T-helper 1 cell treated with Interleukin-12 subunit alpha and Interleukin-12 subunit beta and Interleukin-4 antibody, amounts not matched to agents 30 μg/mL and 1 μg/mL, for 36 hours (primary cell): ENCODE results near the gene ORC5.
A peak's percentile ranks its signal among the peaks of the same experiment; 100 is the strongest.
"Not testable (repeated sequence)": the region's sequence is repeated elsewhere in the genome, so short reads cannot be mapped to it uniquely, and the experiment has no call there.

ENCODE experiments used
- H3K27ac Mint-ChIP-seq: one replicate; pipeline ENCODE4 v1.8.0; 2021; ENCODE audit warnings: mild to moderate bottlenecking, mixed read lengths
- H3K27me3 Mint-ChIP-seq: one replicate; pipeline ENCODE4 v1.8.0; 2021; ENCODE audit warnings: low read depth, mixed read lengths
- H3K36me3 Mint-ChIP-seq: one replicate; pipeline ENCODE4 v1.8.0; 2021; ENCODE audit warnings: low read depth, mixed read lengths
- H3K4me1 Mint-ChIP-seq: one replicate; pipeline ENCODE4 v1.8.0; 2021; ENCODE audit warnings: low read depth, mixed read lengths
- H3K4me3 Mint-ChIP-seq: one replicate; pipeline ENCODE4 v1.8.0; 2021; ENCODE audit warnings: mild to moderate bottlenecking, moderate library complexity, mixed read lengths
- H3K9me3 Mint-ChIP-seq: one replicate; pipeline ENCODE4 v1.8.0; 2021; ENCODE audit warnings: mixed read lengths

Gene ORC5

DNA sequence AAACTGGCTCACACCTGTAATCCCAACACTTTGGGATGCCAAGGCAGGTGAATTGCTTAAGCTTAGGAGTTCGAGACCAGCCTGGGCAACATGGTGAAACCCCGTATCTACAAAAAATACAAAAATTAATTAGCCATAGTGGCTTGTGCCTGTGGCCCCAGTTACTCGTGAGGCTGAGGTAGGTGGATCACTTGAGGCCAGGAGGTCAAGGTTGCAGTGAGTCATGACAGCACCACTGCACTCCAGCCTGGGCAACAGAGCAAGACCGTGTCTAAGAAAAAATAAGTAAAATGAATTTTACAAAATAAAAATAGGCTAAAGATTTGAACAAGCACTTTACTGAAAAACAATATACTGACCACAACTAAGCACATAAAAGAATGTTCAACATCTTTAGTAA, 9.8 kb upstream of the ORC5 start:
- H3K27me3 Mint-ChIP-seq: peaks cover 23% of the 10 kb centered on the region
- H3K36me3 Mint-ChIP-seq: no peaks in the 10 kb centered on the region
- no peaks in the 10 kb centered on the region for H3K9me3 Mint-ChIP-seq
- H3K4me1 Mint-ChIP-seq: no peaks in the 10 kb centered on the region
- no peak overlapping the region for H3K27ac Mint-ChIP-seq
- H3K4me3 Mint-ChIP-seq: no peak overlapping the region

DNA sequence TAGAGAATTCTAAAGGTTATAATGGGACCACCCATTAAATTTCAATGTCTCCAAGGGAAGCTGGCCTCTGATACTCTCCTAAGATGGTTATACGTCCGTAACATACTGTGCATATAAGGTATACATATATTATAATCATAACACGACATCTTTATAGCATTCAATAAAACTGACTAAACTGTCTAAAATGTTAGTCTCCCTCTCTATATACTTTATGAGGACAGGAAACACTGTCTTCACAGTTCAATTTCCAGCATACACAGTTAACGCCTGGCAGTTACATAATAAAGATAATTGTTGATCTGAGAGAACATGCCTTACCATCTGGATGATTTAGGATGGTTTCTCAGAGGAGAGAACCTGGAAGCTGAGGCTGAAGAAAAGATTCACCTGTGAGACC, 1.2 kb upstream of the ORC5 start:
- Mint-ChIP-seq H3K4me3 (peak overlapping the region; percentile 92), H3K27ac (no peak overlapping the region), H3K36me3 (no peaks in the 10 kb centered on the region), H3K4me1 (peaks cover 25% of the 10 kb centered on the region), H3K27me3 (peaks cover 15% of the 10 kb centered on the region), H3K9me3 (no peaks in the 10 kb centered on the region)

DNA sequence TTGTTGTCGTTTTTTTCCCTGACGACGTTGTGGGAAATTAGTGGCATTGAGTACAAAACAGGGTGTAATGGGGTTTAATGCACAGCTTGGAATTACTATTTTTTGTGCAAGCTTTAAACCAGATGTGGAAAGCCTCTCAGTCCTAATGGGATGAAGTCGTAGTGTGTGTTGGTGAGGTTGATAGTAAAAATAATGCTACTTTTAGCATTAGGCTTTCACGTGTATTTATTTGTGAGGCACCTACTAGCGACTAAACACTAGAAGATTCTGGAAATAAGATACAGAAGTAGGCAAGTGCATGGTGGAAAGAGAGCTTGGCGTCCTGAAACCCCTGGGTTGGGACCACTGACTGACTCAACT, 588 bp upstream of the ORC5 start:
- Mint-ChIP-seq H3K9me3 (no peaks in the 10 kb centered on the region), H3K36me3 (peaks cover 5% of the 10 kb centered on the region), H3K27me3 (peaks cover 15% of the 10 kb centered on the region), H3K4me1 (peaks cover 28% of the 10 kb centered on the region), H3K27ac (peak overlapping the region; percentile 92), H3K4me3 (peak overlapping the region; percentile 92)

DNA sequence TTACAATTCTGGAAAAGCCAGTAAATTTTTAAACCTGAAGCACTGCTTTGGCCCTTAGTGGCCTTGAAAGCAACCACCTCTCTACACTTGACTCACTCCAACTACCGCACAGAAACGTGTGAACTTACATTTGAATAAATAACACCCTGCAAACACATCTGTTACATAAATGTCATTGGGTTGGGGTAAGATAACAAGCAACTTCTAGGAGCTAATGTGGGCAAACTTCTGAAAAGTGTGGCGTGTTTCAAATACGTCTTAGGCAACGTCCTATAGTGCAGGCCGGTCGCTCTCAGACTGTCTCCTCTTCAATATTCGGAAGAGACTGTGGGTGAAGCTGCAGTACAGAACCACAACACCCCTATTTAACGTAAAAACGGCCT, 474 bp downstream of the ORC5 start:
- Mint-ChIP-seq H3K9me3 (no peaks in the 10 kb centered on the region), H3K27me3 (peaks cover 7% of the 10 kb centered on the region), H3K27ac (peak overlapping the region; percentile 92), H3K4me3 (peak overlapping the region; percentile 92), H3K4me1 (peaks cover 31% of the 10 kb centered on the region), H3K36me3 (peaks cover 11% of the 10 kb centered on the region)

DNA sequence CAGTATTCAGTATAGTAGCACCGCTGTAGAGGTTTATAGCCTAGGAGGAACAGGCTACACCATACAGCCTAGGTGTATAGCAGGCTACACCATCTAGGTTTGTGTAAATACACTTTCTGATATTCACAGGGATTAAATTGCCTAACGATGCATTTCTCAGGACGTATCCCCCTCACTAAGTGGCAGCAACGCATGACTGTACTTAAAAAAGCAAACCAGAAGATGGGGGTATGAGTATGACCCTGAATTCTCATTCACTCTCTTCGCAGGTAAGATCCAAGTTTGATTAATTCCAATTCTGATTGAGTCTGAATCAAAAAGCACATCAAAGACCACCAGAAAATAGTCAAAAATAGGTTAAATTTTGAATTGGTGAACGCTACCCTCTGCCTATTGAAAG, 972 bp downstream of the ORC5 start:
- peaks cover 5% of the 10 kb centered on the region for H3K27me3 Mint-ChIP-seq
- peak overlapping the region; percentile 92 for H3K27ac Mint-ChIP-seq
- peaks cover 31% of the 10 kb centered on the region for H3K4me1 Mint-ChIP-seq

DNA sequence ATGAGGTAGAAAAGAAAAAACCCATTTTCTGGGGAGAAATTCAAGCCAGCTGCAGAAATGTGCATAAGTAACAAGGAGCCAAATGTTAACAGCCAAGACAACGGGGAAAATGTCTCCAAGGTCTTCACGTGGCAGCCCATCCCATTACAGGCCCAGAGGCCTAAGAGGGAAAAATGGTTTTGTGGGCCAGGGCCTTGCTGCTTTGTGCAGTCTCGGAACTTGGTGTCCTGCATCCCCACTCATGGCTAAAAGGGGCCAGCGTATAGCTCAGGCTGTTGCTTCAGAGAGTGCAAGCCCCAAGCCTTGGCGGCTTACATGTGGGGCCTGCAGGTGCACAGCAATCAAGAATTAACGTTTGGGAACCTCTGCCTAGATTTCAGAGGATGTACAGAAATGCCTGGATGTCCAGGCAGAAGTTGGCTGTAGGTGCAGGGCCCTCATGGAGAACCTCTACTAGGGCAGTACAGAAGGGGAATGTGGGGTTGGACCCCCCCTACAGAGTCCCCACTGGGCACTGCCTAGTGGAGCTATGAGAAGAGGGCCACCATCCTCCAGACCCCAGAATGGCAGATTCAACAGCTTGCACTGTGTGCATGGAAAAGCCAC, 9.0 kb downstream of the ORC5 start:
- no peaks in the 10 kb centered on the region for H3K27me3 Mint-ChIP-seq
- no peak overlapping the region for H3K27ac Mint-ChIP-seq
- H3K36me3 Mint-ChIP-seq: peaks cover 75% of the 10 kb centered on the region
- H3K9me3 Mint-ChIP-seq: peaks cover 25% of the 10 kb centered on the region
- H3K4me1 Mint-ChIP-seq: peaks cover 14% of the 10 kb centered on the region
- H3K4me3 Mint-ChIP-seq: no peak overlapping the region

More for the DNA sequence above, 972 bp downstream of the ORC5 start:
- Mint-ChIP-seq H3K4me3 (peak overlapping the region; percentile 92), H3K9me3 (no peaks in the 10 kb centered on the region), H3K36me3 (peaks cover 16% of the 10 kb centered on the region)

DNA sequence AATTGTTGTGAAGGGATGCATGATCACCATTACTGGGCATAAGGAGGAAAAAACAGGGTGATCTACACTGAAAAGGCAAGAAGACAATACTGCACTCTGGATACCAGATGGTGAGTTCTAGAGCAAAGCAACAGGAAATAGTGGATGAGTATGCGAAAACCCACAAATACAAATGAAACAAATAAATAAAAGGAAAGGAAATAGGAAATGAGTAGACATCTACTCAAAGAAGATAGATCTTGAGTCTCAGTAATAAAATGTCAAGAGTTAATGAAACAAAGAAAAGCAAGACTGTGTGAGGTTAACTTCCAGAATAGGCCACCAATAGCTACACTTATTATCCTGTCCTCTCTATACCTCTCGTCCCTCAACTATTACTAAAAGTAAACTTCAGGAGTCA, 11.7 kb downstream of the ORC5 start:
- H3K4me1 Mint-ChIP-seq: peaks cover 9% of the 10 kb centered on the region
- no peak overlapping the region for H3K4me3 Mint-ChIP-seq
- H3K9me3 Mint-ChIP-seq: peaks cover 42% of the 10 kb centered on the region
- H3K27ac Mint-ChIP-seq: no peak overlapping the region
- H3K27me3 Mint-ChIP-seq: no peaks in the 10 kb centered on the region
- H3K36me3 Mint-ChIP-seq: peaks cover 80% of the 10 kb centered on the region

DNA sequence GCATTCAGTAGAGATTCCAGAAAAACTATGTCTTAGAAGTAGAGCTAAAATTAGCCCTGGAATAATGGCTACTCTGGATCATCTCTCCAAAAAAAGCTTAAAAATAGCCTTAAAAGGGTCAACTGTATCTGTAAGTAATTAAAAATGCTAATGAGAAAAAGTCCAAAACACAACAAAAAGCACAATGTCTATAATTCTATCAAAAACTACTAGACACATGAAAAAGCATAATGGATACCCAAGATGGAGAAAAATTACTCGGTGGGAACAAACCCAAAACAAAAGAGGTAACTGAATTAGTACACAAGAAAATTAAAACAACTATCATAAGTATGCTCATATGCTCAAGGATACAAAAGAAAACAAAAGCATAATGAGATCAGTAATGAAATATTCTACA, 15.4 kb downstream of the ORC5 start:
- Mint-ChIP-seq H3K36me3 (peaks cover 75% of the 10 kb centered on the region), H3K4me3 (no peak overlapping the region), H3K27me3 (no peaks in the 10 kb centered on the region), H3K27ac (no peak overlapping the region), H3K4me1 (peaks cover 9% of the 10 kb centered on the region), H3K9me3 (peaks cover 37% of the 10 kb centered on the region)

DNA sequence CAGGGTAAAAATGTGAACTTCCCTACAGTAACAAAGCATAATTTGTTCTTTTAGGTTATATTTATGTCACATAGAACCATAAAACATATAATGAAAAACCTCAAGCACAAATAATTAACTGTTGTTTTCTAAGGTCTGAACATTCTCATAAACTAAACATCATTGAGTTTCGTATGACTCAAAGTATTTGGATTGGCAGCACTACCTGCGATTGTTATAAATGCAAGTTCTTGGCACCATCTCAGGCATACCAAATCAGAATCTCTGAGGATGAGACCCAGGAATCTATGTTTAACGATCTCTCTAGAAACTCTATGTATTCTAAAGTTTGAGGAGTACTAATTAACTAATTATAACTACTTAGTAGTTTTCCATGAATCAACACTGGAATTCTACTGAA, 22.5 kb downstream of the ORC5 start:
- no peak overlapping the region for H3K4me3 Mint-ChIP-seq
- peaks cover 59% of the 10 kb centered on the region for H3K36me3 Mint-ChIP-seq
- H3K27me3 Mint-ChIP-seq: no peaks in the 10 kb centered on the region
- H3K4me1 Mint-ChIP-seq: no peaks in the 10 kb centered on the region
- H3K9me3 Mint-ChIP-seq: peaks cover 18% of the 10 kb centered on the region
- H3K27ac Mint-ChIP-seq: no peak overlapping the region

DNA sequence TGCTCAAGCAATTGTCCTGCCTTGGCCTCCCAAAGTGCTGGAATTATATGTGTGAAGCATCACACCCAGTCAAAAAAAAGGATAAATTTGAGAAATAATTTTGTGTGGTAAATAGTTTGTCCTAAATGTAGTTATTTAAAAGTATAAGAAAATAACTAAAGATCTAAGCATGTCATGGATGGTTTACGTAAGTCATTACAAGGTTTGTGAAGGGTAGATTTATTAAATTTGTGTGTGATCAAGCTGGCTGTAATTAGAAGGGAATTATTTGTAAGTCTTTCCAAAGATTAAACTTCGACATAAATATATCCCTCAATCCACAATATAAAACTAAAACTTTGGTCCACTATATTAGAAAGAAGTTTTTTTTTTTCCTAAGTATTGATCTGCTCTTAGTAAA, 28.6 kb downstream of the ORC5 start:
- Mint-ChIP-seq H3K27me3 (no peaks in the 10 kb centered on the region), H3K4me1 (no peaks in the 10 kb centered on the region), H3K36me3 (peaks cover 53% of the 10 kb centered on the region), H3K27ac (no peak overlapping the region), H3K4me3 (no peak overlapping the region), H3K9me3 (peaks cover 19% of the 10 kb centered on the region)

DNA sequence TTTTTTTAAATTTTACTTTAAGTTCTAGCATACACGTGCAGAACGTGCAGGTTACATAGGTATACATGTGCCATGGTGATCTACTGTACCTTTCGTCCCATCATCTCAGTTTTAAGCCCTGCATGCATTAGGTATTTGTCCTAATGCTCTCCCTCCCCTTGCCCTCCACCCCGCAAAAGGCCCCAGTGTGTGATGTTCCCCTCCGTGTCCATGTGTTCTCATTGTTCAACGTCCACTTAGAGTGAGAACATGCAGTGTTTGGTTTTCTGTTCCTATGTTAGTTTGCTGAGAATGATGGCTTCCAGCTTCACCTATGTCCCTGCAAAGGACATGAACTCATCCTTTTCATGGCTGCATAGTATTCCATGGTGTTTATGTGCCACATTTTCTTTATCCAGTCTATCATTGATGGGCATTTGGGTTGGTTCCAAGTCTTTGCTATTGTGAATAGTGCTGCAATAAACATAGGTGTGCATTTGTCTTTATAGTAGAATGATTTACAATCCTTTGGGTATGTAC, 30.2 kb downstream of the ORC5 start:
- H3K27me3 Mint-ChIP-seq, H3K4me1 Mint-ChIP-seq, H3K4me3 Mint-ChIP-seq, H3K27ac Mint-ChIP-seq: not testable (repeated sequence)
- peaks cover 19% of the 10 kb centered on the region for H3K9me3 Mint-ChIP-seq
- peaks cover 49% of the 10 kb centered on the region for H3K36me3 Mint-ChIP-seq

DNA sequence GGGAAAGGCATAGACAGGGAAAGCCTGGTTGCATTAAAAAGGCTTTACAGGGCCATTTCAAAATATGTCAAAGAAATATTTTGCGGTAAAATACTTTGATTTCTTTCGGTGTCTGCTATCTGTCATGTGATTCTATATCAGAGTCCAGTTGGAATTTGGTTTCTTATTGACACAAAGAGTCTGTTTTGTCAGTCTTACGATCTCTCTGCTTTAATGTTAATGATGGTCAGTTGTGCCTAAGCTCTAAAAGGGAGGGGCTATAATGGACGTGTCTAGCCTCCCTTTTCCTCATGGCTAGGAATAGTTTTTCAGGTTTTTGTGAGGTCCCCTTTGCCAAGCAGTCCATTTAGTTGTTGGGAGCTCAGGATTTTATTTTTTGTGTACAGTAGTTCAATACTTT, 31.5 kb downstream of the ORC5 start:
- Mint-ChIP-seq H3K36me3 (peaks cover 40% of the 10 kb centered on the region), H3K9me3 (peaks cover 17% of the 10 kb centered on the region)

DNA sequence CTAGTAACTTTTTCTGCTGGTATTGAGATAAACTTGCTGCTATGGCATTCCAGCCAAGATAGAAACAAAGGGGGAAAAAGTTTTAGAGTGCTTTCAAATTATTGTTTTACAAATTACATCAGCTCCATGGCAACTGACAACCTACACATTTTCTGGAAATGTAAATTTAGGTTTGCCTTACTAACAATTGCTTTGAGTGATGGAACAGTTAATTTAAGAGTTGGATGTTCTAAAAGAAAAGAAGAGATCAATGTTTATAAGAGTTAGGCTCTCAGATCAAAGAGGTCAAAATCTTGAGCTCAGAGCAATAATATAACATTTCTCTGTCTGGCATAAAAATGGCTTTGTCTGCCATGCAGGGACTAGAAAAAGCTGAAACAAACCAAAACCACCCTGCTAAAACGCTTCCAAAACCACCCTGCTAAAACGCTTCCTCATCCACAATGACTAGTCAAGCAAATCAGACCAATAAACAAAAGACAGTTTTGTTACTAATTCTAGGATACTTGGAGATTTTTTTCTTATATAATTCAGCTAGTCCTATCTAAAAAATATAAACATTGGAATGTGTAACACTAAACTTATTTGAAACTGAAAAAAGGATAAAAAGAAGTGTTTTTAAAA, 32.3 kb downstream of the ORC5 start:
- peaks cover 39% of the 10 kb centered on the region for H3K36me3 Mint-ChIP-seq
- no peak overlapping the region for H3K27ac Mint-ChIP-seq
- peaks cover 17% of the 10 kb centered on the region for H3K9me3 Mint-ChIP-seq
- H3K27me3 Mint-ChIP-seq: no peaks in the 10 kb centered on the region
- H3K4me3 Mint-ChIP-seq: no peak overlapping the region
- no peaks in the 10 kb centered on the region for H3K4me1 Mint-ChIP-seq

More for the DNA sequence above, 31.5 kb downstream of the ORC5 start:
- Mint-ChIP-seq H3K4me3 (no peak overlapping the region), H3K27me3 (no peaks in the 10 kb centered on the region), H3K27ac (no peak overlapping the region), H3K4me1 (no peaks in the 10 kb centered on the region)

DNA sequence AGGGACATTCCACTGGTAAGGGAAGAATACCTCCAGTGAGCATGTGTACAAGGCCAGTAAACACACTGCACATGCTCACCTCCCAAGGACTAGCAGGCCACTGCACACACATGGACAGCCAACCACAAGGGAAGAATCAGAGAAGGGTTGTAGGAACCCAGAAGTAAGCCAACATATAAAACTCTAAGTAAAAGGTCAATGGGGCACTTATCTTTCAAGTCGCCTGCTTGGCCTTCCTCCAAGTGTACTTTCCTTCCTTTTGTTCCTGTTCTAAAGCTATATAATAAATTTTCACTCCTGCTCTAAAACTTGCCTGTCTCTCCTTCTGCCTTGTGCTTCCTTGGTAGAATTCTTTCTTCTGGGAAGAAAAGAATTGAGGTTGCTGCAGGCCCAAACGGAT, 33.0 kb downstream of the ORC5 start:
- no peaks in the 10 kb centered on the region for H3K27me3 Mint-ChIP-seq
- H3K36me3 Mint-ChIP-seq: peaks cover 33% of the 10 kb centered on the region
- H3K4me3 Mint-ChIP-seq: no peak overlapping the region
- H3K9me3 Mint-ChIP-seq: peaks cover 12% of the 10 kb centered on the region
- no peak overlapping the region for H3K27ac Mint-ChIP-seq
- no peaks in the 10 kb centered on the region for H3K4me1 Mint-ChIP-seq

DNA sequence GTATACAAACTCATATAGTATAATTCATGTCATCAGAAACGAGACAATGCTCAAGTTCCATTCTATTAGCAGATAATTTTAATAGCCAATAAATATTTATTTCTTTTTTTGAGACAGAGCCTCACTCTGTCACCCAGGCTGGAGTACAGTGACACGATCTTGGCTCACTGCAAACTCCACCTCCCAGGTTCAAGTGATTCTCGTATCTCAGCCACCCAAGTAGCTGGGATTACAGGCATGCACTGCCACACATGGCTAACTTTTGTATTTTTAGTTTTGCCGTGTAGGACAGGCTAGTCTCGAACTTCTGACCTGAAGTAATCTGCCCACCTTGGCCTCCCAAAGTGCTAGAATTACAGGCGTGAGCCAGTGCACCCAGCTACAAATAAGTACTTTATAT, 45.7 kb downstream of the ORC5 start:
- no peak overlapping the region for H3K4me3 Mint-ChIP-seq
- peaks cover 6% of the 10 kb centered on the region for H3K36me3 Mint-ChIP-seq
- H3K27ac Mint-ChIP-seq: no peak overlapping the region
- no peaks in the 10 kb centered on the region for H3K27me3 Mint-ChIP-seq
- H3K9me3 Mint-ChIP-seq: no peaks in the 10 kb centered on the region
- no peaks in the 10 kb centered on the region for H3K4me1 Mint-ChIP-seq
